Activated CD8-positive, alpha-beta memory T cell treated with anti-CD3 and anti-CD28 coated beads for 4 hours (primary cell): ENCODE results near the gene ADGRF4.

ENCODE experiments used
- DNase-seq, 2 donors: peaks; one replicate each; pipeline ENCODE4 v3.0.0-alpha.2; 2020; ENCODE audit warnings: low read depth in 2 of 2

The ADGRF4 gene

DNA sequence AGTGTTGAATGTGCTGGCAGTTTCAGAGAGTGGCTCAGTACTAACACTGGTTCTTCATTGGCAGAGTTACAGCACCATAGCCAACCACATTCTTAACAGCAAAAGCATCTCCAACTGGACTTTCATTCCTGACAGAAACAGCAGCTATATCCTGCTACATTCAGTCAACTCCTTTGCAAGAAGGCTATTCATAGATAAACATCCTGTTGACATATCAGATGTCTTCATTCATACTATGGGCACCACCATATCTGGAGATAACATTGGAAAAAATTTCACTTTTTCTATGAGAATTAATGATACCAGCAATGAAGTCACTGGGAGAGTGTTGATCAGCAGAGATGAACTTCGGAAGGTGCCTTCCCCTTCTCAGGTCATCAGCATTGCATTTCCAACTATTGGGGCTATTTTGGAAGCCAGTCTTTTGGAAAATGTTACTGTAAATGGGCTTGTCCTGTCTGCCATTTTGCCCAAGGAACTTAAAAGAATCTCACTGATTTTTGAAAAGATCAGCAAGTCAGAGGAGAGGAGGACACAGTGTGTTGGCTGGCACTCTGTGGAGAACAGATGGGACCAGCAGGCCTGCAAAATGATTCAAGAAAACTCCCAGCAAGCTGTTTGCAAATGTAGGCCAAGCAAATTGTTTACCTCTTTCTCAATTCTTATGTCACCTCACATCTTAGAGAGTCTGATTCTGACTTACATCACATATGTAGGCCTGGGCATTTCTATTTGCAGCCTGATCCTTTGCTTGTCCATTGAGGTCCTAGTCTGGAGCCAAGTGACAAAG lies 17.0 kb upstream of the ADGRF4 start:
- no peak for DNase-seq

DNA sequence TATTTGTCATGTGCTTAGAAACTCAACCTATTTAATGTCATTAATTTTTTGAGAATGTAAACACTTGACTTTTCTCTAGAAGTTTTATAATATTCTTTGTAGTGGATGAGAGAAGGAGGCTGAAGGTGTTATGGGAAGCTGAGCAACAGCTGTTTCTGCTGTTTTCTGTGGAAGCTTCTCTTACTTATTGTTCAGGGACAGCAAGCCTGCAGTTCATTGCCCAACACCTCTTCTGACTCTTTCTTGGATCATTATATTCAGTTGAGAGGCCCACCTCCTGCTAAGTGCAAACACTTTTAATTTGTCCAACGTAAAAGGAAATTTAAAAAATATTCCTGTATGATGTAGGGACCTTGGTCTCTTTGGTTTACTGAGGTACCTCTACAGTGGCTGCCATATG lies 12.0 kb upstream of the ADGRF4 start:
- DNase-seq, result no peak

DNA sequence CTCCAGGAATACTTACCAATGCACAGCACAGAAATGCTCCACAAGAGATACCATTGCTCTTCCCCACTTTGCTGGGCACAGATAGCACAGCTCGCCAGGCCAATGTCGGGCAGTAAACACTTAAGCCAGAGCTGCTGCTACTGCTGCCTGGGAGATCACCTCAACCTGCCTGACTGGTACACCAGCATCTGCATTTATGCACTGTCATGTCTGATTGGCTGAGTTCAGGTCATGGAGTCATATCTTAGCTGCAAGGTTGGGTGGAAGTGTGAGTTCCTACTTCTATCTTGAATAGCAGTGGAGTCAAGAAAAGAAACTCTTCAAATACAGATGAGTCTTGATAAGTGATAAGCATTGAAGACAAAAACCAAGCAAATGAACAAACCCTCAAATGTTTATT lies 10.9 kb upstream of the ADGRF4 start:
- no peak for DNase-seq

DNA sequence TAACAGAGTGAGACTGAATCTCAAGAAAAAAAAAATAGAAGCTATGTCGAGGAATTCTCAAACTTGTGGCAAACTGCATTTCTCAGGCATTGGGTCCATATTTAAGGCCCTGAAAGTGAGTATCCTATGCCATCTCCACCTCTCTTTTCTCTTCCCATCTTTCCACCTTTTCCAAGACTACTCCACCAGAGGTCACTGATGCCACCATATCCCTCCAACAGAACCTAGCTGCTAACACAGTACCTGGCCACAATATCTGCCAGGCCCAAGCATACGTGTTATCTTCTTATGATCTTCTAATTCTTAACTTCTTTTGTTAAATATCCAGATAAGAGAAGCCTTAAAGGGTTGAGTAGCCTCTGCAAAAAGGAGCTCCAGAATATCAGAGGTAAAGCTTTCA lies 8.2 kb upstream of the ADGRF4 start:
- no peak for DNase-seq

DNA sequence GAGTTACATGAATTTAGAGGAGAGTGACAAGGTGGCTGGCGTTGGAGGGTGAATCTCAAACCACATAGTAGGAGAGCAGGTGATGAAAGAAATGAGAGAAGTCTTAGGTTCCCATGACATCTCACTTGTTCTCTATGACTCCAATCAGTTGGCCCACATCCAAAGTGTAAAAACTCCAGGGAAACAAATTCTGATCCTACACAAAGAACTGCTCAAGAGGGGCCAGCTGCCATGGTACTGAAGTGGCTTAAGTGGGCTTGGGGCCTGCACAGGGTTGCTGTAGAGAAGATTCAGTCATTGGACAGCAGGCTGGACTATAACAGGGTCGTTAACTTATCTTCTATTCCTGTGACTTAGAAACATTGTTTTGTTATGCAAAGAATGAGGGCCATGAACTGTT lies 7.6 kb upstream of the ADGRF4 start:
- no peak for DNase-seq

DNA sequence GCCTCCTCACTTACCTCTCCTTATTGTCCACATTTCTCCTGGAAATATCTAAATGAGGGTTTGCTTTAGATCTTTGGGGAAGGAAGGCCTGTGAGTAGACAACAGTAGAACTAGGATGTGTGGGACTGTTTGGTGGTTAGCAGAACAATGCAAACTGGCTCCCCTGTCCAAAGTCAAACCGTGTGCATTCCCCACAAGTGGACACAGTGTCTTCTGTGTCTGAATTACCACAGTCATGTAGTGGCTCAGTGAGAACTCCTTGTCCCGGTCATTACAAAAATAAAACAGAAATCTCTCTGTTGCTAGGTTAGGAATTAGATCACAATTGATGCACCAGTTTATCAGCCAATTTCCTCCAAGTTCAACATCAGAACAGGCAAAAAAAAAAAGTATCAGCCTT lies 455 bp upstream of the ADGRF4 start:
- DNase-seq, result no peak

DNA sequence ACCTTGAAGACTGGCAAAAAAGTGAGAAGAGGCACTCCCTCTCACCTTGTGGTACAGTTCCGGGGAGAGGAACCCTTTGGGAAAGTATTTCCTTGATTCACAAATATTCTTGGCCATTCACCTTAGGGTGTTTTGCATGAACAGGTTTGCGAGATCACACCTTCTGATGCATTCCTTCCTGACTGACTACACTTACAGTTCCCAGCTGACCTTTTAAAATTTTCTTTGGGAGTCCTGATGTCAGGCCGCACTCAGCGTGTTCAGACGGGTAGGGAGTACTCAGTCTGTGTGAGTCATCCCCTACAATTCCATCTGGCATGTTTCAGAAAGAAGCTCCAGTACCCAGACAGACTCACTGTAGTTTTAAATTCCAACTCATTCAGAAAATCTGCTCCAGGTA lies 1.7 kb downstream of the ADGRF4 start:
- no peak for DNase-seq

DNA sequence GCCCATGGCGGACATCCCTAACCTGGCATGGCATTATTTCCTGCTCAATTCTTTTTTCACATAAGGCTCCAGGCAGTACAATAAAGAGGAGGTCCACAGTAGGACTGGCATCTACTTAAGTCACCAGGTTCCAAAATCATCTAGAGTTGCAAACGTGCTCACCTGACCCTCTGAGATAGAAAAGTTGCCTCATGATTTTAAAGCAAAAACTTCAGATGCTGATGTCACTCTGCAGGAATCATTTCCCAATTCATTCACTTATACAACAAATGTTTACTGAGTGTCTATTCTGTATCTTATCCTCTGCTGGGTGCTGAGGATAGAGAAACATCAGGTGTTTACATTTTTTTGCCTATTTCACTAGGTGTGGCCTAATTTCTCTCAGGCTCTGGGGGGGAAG lies 2.2 kb downstream of the ADGRF4 start:
- no peak for DNase-seq

DNA sequence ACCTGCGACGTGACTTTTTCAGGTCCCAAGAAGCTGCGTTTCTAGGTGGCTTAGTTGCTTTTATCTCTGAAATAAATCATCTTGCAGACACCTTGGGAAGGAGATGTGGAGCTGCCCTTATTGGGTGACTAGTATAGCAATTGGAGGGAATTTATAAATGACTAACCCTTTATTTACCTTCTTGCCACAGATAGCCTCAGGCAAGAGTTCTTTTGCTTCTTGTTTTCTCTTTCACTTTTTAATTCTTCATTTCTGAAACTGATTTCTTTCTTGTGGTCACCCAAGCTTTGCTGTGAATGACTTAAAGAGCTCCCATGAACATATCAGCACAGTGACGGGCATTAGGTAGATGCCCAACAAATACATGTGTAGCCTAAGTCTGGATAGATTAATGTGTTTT lies 3.0 kb downstream of the ADGRF4 start:
- DNase-seq, result no peak

DNA sequence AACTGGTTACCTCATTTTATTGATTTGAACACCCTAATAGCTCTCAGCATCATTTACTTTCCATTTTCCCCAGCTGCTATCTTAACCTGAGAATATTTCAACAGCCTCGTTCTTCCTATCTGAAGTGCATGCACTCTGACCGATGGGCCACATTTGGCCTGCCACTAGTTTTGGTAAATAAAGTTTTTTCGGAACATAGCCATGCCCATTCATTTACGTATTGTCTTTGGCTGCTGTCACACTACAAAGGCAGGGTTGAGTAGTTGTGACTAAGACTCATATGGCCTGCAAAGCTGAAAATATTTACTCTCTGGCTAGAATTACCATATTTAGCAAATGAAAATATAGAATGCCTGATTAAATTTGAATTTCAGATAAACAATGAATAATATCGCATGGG lies 10.8 kb downstream of the ADGRF4 start:
- no peak for DNase-seq

DNA sequence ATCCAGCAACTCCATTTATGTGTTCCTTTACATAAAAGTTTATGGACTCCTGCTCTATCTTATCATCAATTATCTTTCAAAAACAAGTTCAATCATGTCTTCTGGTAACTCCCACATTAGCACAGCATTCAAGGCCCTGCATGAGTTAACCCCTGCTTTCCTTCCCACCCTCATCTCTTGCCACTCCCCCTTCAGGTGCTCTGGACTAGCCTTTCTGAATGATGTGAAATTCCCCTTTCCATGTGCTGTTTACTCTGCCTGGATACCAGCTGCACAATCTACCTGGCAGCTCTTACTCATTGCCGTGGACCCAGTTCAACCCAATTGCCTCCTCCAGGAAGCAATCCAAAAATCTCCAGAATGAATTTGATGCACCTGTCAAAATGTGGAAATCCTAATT lies 11.9 kb downstream of the ADGRF4 start:
- DNase-seq, result no peak

DNA sequence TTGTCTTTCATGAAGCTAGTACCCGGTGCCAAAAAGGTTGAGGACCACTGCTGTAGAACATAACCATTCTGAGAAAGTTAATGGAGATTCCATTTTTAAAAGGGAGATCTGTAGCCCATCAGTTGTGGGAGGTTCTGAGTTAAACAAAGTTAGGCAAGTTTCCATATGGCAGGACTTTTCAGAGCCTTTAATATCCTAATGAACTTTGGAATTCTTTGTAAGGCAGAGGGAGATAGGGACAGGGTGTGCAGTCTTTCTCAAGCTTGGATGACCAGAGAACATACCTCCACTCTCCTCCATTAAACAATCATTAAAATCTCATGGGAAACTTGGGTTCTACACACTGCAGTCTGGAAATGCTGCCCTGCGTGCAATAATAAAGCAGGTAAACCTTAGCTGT lies 14.8 kb downstream of the ADGRF4 start:
- DNase-seq, result no peak

DNA sequence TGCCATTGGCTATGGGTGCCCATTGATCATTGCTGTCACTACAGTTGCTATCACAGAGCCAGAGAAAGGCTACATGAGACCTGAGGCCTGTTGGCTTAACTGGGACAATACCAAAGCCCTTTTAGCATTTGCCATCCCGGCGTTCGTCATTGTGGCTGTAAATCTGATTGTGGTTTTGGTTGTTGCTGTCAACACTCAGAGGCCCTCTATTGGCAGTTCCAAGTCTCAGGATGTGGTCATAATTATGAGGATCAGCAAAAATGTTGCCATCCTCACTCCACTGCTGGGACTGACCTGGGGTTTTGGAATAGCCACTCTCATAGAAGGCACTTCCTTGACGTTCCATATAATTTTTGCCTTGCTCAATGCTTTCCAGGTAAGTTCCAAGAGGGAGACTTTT lies 16.4 kb downstream of the ADGRF4 start:
- no peak for DNase-seq

DNA sequence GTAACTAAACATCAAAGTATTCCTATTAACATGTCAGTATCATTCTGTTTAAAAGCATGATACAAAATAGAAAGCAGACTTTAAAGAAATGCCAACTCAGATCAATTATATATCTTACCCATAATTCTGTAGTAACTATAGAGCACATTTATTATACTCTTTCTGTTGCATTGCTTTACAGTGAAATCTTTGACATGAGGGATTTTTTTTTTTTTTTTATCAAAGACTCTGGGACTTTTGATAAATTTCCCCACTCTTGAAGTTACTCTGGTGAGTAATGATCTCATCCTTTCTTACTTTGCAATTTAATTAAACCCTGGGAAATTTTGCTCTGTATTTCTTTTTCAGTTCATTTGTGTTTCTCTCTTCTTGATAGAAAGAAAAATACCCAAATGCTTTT lies 17.4 kb downstream of the ADGRF4 start:
- no peak for DNase-seq

DNA sequence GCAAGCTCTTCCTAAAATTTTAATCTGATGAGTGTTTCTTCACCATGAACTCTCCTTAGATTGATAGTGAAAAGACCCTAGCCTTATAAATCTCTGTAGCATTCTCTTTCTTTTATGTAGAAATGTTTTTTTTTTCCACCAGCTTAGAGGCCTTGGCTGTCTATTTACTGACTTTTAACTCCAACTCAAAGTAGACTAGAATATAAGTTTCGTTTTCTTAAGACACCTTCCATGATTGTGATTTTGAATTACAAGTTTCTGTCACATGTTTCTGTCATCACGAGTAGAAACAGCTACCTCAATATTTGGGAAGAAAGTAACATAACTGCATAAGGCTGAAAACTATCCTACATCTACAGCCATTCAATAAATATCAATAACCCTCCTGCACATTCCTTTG lies 17.8 kb downstream of the ADGRF4 start:
- DNase-seq, result no peak

DNA sequence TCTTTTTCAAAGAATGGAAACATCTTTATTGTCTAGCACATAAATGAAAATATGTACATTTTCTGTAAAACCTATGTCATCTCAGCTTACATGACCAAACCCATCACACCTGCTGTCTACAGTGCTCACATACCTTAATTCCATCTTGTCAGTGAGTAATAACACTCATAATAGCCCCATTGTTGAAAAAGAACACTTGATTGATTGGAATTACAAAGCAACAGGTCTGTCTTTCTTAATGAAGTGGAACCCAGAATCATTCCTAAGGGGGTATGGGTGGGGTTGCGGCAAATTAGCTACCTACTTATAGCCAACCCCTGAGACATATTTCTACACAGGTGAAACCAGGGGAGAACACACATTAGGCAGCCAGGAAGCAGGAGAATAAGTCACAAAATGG lies 20.2 kb downstream of the ADGRF4 start:
- DNase-seq, result no peak

DNA sequence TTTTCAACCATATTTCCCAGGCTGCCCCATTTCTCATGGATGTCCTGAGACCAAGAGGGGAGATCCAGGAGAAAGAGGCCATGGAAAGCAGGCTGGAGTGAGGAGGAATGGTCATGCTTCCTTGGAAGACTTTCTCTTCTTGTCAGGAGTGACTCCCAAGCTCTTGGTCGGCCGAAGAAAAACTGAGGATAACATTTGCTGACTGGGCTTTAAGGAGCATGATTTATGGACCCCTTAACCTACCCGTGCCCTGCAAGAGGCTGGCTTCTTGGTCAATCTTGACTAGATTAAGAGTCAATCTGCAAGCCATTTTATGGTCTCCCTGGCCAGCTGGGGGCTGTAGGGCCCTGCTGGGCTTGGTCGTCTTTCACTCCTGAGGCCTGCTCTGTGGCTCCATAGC lies 22.8 kb downstream of the ADGRF4 start:
- no peak for DNase-seq

DNA sequence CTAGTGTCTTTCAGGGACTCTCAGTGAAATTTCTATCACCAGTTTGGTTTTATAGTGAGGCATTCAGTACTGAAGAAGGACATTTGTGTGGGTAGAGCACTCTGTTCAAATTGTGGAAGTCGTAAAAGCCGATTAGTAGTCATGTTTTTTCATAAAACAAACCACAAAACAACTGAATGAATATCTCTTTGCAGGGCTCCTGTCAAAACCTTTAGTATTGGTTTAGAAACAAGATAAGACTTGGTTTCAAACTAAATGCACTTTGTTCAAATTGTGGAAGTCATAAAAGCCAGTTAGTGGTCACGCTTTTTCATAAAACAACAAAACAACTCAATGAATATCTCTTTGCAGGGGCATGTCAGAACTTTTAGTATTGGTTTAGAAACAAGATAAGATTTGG lies 23.8 kb downstream of the ADGRF4 start:
- DNase-seq, result no peak

DNA sequence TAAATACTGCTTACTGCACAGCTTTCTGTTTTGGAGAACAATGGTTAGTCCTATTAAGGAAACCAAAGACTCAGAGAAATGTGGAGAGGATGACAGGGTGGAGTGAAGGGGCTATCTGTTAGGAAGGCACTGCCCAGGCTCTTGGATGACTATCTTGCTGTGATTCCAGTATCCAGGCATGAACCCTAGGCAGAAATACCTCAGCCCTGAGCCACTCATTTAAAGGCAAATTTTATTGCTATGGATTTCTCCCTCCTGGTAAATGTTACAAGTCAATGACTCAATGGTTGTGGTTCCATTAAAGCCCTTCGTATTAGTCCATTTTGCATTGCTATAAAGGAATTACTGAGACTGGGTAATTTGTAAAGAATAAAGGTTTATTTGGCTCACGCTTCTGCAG lies 25.9 kb downstream of the ADGRF4 start:
- DNase-seq, result no peak

DNA sequence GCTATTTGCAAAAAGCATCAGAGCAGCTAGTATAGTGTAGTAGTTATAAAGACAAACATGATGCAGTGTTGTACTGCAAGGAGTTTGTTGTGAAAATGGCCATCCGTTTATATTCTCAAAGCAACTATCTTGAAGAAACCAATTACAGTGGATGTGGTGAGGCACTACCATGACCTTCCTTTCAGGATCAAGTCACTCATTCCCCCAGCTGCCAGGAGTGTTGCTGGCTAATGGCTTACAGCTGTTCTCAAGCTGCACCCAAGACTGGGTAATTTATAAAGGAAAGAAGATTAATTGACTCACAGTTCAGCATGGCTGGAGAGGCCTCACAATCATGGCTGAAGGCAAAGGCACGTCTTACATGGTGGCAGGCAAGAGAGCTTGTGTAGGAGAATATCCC lies 29.0 kb downstream of the ADGRF4 start:
- no peak for DNase-seq

DNA sequence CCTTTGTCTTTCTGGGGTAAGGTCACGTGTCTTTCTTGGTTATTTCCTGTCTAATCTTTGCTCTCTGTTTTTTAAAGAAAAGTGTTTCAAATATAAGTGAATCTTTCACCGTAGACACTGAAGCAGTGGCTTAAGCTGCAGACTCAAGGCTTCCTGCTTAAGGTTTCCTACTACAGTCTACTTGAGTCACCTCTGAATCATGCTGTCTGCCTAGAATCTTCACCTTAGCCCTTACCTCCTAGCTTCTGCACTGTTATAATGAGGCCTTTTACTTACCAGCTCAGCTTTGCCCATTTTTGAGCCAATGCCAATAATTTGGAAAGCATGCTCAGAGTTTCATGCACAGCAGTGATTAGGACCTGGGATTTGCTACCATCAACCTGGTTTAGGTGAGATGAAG lies 30.6 kb downstream of the ADGRF4 start:
- no peak for DNase-seq

DNA sequence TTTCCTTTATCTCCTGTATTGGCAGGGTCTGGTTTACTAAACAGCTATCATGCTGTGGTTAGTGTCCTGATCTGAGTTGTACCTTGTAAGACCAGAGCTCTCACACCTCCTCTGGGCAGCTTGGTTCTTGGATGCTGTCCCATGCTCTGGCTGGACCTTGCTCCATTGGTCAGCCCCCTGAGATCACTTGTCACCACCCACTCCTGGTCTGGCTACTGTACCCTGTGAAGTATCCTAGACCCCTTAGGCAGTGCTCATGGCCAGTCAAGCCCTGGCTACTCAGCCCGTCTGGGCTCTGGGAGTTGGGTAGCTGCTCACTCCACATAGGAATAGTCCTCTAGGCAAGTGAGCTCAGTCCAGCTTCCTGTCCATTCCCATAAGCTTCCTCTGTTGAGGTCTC lies 31.1 kb downstream of the ADGRF4 start:
- DNase-seq, result no peak

DNA sequence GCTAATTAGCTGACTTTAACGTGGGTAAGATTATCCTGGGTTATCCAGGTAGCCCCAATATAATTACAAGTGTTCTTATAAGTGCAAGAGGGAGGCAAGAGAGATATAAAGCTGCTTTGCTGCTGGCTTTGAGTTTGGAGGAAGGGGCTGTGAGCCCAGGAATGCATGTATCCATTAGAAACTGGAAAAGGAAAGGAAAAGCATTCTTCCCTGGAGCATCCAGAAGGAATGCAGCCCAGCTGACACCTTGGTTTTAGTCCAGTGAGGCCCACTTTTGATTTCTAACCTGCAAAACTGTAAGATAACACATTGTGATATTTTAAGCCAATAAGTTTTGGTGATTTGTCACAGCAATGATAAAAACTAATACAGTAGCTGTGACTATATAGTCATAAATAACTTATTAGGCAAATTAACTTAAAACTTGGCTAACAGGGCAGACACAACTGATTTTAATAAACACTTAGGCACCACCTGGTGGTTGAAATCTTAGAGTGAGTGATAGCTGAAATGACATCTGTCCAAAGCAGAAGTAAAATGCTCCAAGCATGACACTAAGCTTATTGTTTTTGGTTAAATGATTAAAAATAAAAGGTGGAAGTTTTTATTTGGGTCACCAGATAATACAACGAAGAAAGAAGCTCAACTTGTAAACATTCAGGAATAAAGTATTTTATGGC lies 35.6 kb downstream of the ADGRF4 start:
- no peak for DNase-seq
